HCT116 (cell line): ENCODE results near the gene NT5C1B. TPM values are rescaled to one million over a fixed set of nuclear protein-coding genes. Genes with fewer than 3 reads are reported as not detected.

Source experiments
- ATAC-seq: fragments of 200-7000 bp; cut with Tn5 transposase; 2 replicates; pipeline ENCODE4 v1.9.1; 2020; ENCODE audit warnings: mild to moderate bottlenecking, moderate library complexity
- BruUV-seq: library from RNA; stranded (reverse); fragments of 400-500 nt; replicated peaks from 2 replicates; lab custom pipeline; 2021; lab: Mats Ljungman, UMichigan
- CTCF ChIA-PET: fragments of 300-600 bp; sonication (Branson Sonifier 250); formaldehyde crosslinking; loops from one replicate; lab custom pipeline; 2021; ENCODE audit warnings: antibody characterized with exemption; lab: Charles Lee
- POLR2A ChIA-PET: fragments of 300-600, 350-600 bp; sonication (Branson Sonifier 250); formaldehyde crosslinking; loops from one replicate; lab custom pipeline; 2021; ENCODE audit warnings: antibody characterized with exemption; lab: Charles Lee
- RAD21 ChIA-PET, 2 experiments: fragments of 300-600 bp; sonication (Branson Sonifier 250); formaldehyde crosslinking; loops; one replicate each; lab custom pipeline; 2023; ENCODE audit warnings: low total read pairs in 2 of 2; ENCODE audit not compliant: uncharacterized antibody in 2 of 2, unreplicated experiment in 2 of 2, low non-redundant PET in 1 of 2; lab: Charles Lee
- DNase-seq: peaks from one replicate; pipeline ENCODE4 v3.0.0-alpha.2; 2010; ENCODE audit warnings: low read depth, low spot score
- H2AFZ ChIP-seq: fragments of 200-600 bp; shearing (Covaris generic), sonication (generic); 2 replicates; pipeline ENCODE4 v1.6.1; 2017; ENCODE audit warnings: low read depth, mixed run types, mixed read lengths, antibody characterized with exemption, low read length; ENCODE audit not compliant: poor library complexity, severe bottlenecking
- H3K27ac ChIP-seq: 2 replicates; pipeline ENCODE4 v1.5.1; 2012; ENCODE audit warnings: low read depth, low read length
- H3K27me3 ChIP-seq: fragments of 200-600 bp; sonication (generic); 2 replicates; pipeline ENCODE4 v1.6.1; 2016; ENCODE audit warnings: mixed run types, low read length, mixed read lengths; ENCODE audit not compliant: insufficient read depth
- H3K36me3 ChIP-seq, 2 experiments: fragments of 200-500 bp in 1 of 2; fragments of 200-600 bp in 1 of 2; sonication (Bioruptor generic) in 1 of 2; sonication (generic) in 1 of 2; 2 replicates each; pipeline versions ENCODE4 v1.5.1 to v1.6.1; 2014 to 2016; ENCODE audit warnings: low read length in 2 of 2, inconsistent platforms in 1 of 2, mixed read lengths in 1 of 2, mixed run types in 1 of 2; ENCODE audit not compliant: insufficient read depth in 2 of 2, control insufficient read depth in 1 of 2
- H3K4me1 ChIP-seq, 2 experiments: fragments of 200-600 bp in 1 of 2; sonication (generic) in 1 of 2; 2 replicates each; pipeline versions ENCODE4 v1.5.1 to v1.6.1; 2012 to 2017; ENCODE audit warnings: low read length in 2 of 2, inconsistent platforms in 1 of 2, mild to moderate bottlenecking in 1 of 2, mixed read lengths in 1 of 2, mixed run types in 1 of 2, moderate library complexity in 1 of 2; ENCODE audit not compliant: insufficient read depth in 2 of 2, control insufficient read depth in 1 of 2
- H3K4me2 ChIP-seq: fragments of 200-600 bp; sonication (generic); 2 replicates; pipeline ENCODE4 v1.6.1; 2017; ENCODE audit warnings: mixed run types, low read length, mixed read lengths
- H3K4me3 ChIP-seq, 2 experiments: fragments of 200-600 bp in 1 of 2; sonication (generic) in 1 of 2; replicated peaks in 1 of 2; 2 replicates each; pipeline ENCODE4 v1.5.1; 2011 to 2016; ENCODE audit warnings: low read length in 2 of 2, control low read depth in 1 of 2, low read depth in 1 of 2, mild to moderate bottlenecking in 1 of 2, mixed read lengths in 1 of 2, mixed run types in 1 of 2
- H3K79me2 ChIP-seq: fragments of 200-600 bp; sonication (generic); 2 replicates; pipeline ENCODE4 v1.6.1; 2017; ENCODE audit warnings: mild to moderate bottlenecking, mixed run types, low read length, moderate library complexity, mixed read lengths; ENCODE audit not compliant: insufficient read depth
- H3K9ac ChIP-seq: fragments of 200-600 bp; sonication (generic); 2 replicates; pipeline ENCODE4 v1.6.1; 2016; ENCODE audit warnings: low read length, mixed read lengths
- H3K9me2 ChIP-seq: fragments of 200-600 bp; sonication (generic), shearing (Covaris generic); 2 replicates; pipeline ENCODE4 v1.6.1; 2017; ENCODE audit warnings: mixed run types, mild to moderate bottlenecking, moderate library complexity; ENCODE audit not compliant: insufficient read depth
- H3K9me3 ChIP-seq, 2 experiments: fragments of 200-500 bp in 1 of 2; fragments of 200-600 bp in 1 of 2; sonication (Bioruptor generic) in 1 of 2; sonication (generic) in 1 of 2; 2 replicates each; pipeline ENCODE4 v1.6.1; 2014 to 2017; ENCODE audit warnings: low read length in 2 of 2, mixed read lengths in 2 of 2, inconsistent platforms in 1 of 2, low read depth in 1 of 2, mild to moderate bottlenecking in 1 of 2, mixed run types in 1 of 2, moderate library complexity in 1 of 2; ENCODE audit not compliant: control insufficient read depth in 1 of 2, insufficient read depth in 1 of 2
- H4K20me1 ChIP-seq: fragments of 200-600 bp; sonication (generic), shearing (Covaris generic); 2 replicates; pipeline ENCODE4 v1.6.1; 2017; ENCODE audit warnings: mixed run types, mild to moderate bottlenecking, moderate library complexity; ENCODE audit not compliant: insufficient read depth
- CBX3 ChIP-seq: IDR thresholded peaks from 2 replicates; pipeline ENCODE4 v1.6.1; 2012; ENCODE audit warnings: low read depth
- CTCF ChIP-seq, 3 experiments: fragments of 200-600 bp in 1 of 3; sonication (generic) in 1 of 3; IDR thresholded peaks in 2 of 3; conservative IDR thresholded peaks in 1 of 3; 2 replicates each; pipeline ENCODE4 v1.5.1; 2012 to 2017; ENCODE audit warnings: low read depth in 2 of 3, low read length in 2 of 3, antibody characterized with exemption in 1 of 3, borderline replicate concordance in 1 of 3, control low read depth in 1 of 3, mild to moderate bottlenecking in 1 of 3, mixed read lengths in 1 of 3, mixed run types in 1 of 3, moderate library complexity in 1 of 3; ENCODE audit not compliant: insufficient read depth in 1 of 3
- EGR1 ChIP-seq: IDR thresholded peaks from 2 replicates; pipeline ENCODE4 v1.6.1; 2012; ENCODE audit warnings: low read depth
- ELF1 ChIP-seq: IDR thresholded peaks from 2 replicates; pipeline ENCODE4 v1.6.1; 2012; ENCODE audit warnings: low read depth, borderline replicate concordance
- MAX ChIP-seq: IDR thresholded peaks from 2 replicates; pipeline ENCODE4 v1.6.1; 2012
- POLR2AphosphoS5 ChIP-seq: IDR thresholded peaks from 2 replicates; pipeline ENCODE4 v1.6.1; 2011; ENCODE audit warnings: mild to moderate bottlenecking, low read depth, low read length, moderate library complexity
- RAD21 ChIP-seq: IDR thresholded peaks from 2 replicates; pipeline ENCODE4 v1.6.1; 2012; ENCODE audit warnings: low read depth, mild to moderate bottlenecking
- REST ChIP-seq: IDR thresholded peaks from 2 replicates; pipeline ENCODE4 v1.6.1; 2012; ENCODE audit warnings: low read depth
- SIN3A ChIP-seq: IDR thresholded peaks from 2 replicates; pipeline ENCODE4 v1.6.1; 2012; ENCODE audit warnings: low read depth
- YY1 ChIP-seq: IDR thresholded peaks from 2 replicates; pipeline ENCODE4 v1.6.1; 2011; ENCODE audit warnings: low read length, low read depth, moderate library complexity, mild to moderate bottlenecking; ENCODE audit not compliant: insufficient replicate concordance; ENCODE audit errors: extremely low read depth
- ZNF274 ChIP-seq: fragments of 200-500 bp; sonication (Bioruptor generic); IDR thresholded peaks from 2 replicates; pipeline ENCODE4 v1.6.1; 2014; ENCODE audit warnings: mild to moderate bottlenecking, low read depth, low read length, inconsistent platforms
- intact Hi-C: fragments of 100-400 bp; cut with micrococcal nuclease; formaldehyde crosslinking; loops from 2 replicates; pipeline ENCODE4 v1.10.0; 2022
- total RNA-seq: library from RNA; stranded (reverse); gene quantifications from one replicate; pipeline ENCODE4 v1.2.1, GENCODE V29; 2021; ENCODE audit not compliant: unreplicated experiment

The NT5C1B gene
- total RNA-seq, 1 experiment from 2014 or later, result not detected

GRCh38 chr2:18625563-18625962, 36.2 kb upstream of the NT5C1B start (continued):
- TF ChIP-seq REST (no peak), CBX3 (no peak), ZNF274 (no peak), SIN3A (no peak), YY1 (no peak), EGR1 (no peak), RAD21 (no peak), ELF1 (no peak)

GRCh38 chr2:18623782-18624181, 34.4 kb upstream of the NT5C1B start:
- Histone ChIP-seq H3K9me3 (no peaks in the 10 kb centered on the region), H2AFZ (no peak overlapping the region), H3K36me3 (no peaks in the 10 kb centered on the region), H3K27me3 (no peaks in the 10 kb centered on the region; the same call in 1 of the 2 replicates), H4K20me1 (no peaks in the 10 kb centered on the region), H3K9me2 (no peaks in the 10 kb centered on the region), H3K4me2 (no peak overlapping the region), H3K4me3 (no peak overlapping the region), H3K4me1 (no peaks in the 10 kb centered on the region), H3K9ac (no peak overlapping the region), H3K79me2 (no peaks in the 10 kb centered on the region), H3K27ac (no peak overlapping the region)
- ChIA-PET RAD21 (no interaction called here), CTCF (no interaction called here), POLR2A (no interaction called here)
- intact Hi-C loops, result no loop called here
- DNase-seq, result no peak
- TF ChIP-seq EGR1 (no peak), POLR2AphosphoS5 (no peak), CTCF (IDR thresholded peaks at IDR 0.05 in 2 of 3, conservative IDR thresholded peaks at IDR 0.05 in 1 of 3; ENCODE audit: borderline replicate concordance in 1 of 3, insufficient read depth in 1 of 3, low read depth in 2 of 3, low read length in 2 of 3) (no peak), SIN3A (no peak), RAD21 (no peak), MAX (no peak)
- TF ChIP-seq, all 23 proteins: peak for 0
- no TSS peak for BruUV-seq
- ATAC-seq, result no peak
